ENCODE results near the gene MED1. TPM values are rescaled to one million over a fixed set of nuclear protein-coding genes. Genes with fewer than 3 reads are reported as not detected.

Gene MED1
- total RNA-seq, 1 donor from 2014 or later, result 14.6 TPM

DNA sequence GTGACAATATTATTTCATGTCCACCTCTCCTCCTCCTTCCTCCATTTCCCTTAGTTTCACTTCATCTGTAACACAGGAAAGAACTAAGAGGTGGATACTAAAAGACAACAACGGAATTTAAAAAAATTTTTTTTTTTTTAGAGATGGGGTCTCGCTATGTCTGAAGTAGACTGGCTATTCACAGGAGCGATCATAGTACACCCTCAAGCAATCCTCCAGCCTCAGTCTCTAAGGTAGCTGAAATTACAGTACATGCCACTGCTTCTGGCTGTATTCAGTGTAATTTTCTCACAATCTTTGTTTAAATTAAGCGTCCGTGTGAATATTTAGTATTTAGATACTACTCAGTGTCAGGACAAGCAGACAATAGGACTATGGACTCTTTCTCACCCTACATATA, 85.2 kb downstream of the MED1 start:
- H3K4me3 ChIP-seq (ENCODE audit: low read depth, low read length), result no peak overlapping the region
- TF ChIP-seq, protein P1, sequence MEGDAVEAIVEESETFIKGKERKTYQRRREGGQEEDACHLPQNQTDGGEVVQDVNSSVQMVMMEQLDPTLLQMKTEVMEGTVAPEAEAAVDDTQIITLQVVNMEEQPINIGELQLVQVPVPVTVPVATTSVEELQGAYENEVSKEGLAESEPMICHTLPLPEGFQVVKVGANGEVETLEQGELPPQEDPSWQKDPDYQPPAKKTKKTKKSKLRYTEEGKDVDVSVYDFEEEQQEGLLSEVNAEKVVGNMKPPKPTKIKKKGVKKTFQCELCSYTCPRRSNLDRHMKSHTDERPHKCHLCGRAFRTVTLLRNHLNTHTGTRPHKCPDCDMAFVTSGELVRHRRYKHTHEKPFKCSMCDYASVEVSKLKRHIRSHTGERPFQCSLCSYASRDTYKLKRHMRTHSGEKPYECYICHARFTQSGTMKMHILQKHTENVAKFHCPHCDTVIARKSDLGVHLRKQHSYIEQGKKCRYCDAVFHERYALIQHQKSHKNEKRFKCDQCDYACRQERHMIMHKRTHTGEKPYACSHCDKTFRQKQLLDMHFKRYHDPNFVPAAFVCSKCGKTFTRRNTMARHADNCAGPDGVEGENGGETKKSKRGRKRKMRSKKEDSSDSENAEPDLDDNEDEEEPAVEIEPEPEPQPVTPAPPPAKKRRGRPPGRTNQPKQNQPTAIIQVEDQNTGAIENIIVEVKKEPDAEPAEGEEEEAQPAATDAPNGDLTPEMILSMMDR (conservative IDR thresholded peaks at IDR 0.05; ENCODE audit: low read depth, low read length), result no peak
- no peak for DNase-seq (ENCODE audit: low read depth)

DNA sequence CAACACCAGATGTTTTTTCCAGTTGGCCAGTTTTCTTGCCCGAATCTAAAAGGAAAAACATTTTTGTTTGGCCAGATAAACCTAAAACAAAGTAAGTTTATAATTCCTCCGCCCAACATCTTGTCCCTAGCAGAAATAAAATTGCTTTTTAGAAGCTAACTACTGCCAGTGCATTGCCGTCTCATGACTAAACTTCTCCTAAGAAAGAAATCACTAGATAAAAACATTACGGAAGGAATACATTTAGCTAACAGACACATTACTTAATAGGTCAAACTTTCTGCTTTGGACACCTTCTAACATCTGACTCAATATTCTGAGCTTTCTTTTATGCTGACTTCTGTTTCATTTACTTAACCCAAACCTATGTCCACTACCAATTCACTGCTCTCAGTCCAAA, 85.8 kb downstream of the MED1 start:
- DNase-seq (ENCODE audit: low read depth), result no peak
- H3K4me3 ChIP-seq (ENCODE audit: low read depth, low read length), result no peak overlapping the region
- TF ChIP-seq, protein P1 (conservative IDR thresholded peaks at IDR 0.05; ENCODE audit: low read depth, low read length), result no peak

DNA sequence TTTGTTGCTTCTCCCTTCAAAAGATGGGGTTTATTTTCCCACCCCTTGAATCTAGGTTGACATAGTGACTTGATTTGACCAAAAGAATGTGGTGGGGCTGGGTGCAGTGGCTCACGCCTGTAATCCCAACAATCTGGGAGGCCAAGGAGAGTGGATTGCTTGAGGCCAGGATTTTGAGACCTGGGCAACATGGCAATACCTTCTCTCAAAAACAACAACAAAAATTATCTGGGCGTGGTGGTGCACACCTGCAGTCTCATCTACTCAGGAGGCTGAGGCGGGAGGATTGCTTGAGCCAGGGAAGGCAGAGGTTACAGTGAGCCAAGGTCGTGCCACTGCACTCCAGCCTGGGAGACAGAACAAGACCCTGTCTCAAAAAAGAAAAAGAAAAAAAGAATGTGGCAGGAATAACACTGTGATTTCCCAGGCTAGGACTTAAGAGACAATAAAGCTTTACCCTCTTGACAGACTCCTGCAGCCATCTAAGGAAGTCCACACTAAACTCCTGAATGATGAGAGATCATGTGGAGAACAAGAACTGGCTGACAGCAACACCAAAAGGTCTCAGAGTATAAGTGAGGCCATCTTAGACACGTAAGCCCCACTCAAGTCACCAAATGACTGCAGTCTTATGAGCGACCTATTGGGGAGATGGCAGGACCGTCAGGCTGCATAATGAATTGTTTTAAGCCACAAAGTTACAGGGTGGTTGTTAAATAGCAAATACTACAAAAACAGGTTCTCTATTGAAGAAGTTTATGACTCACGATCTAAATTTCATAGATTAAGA, 86.6 kb downstream of the MED1 start:
- TF ChIP-seq, protein P1 (conservative IDR thresholded peaks at IDR 0.05; ENCODE audit: low read depth, low read length), result no peak
- H3K4me3 ChIP-seq (ENCODE audit: low read depth, low read length), result no peak overlapping the region
- DNase-seq (ENCODE audit: low read depth), result no peak

DNA sequence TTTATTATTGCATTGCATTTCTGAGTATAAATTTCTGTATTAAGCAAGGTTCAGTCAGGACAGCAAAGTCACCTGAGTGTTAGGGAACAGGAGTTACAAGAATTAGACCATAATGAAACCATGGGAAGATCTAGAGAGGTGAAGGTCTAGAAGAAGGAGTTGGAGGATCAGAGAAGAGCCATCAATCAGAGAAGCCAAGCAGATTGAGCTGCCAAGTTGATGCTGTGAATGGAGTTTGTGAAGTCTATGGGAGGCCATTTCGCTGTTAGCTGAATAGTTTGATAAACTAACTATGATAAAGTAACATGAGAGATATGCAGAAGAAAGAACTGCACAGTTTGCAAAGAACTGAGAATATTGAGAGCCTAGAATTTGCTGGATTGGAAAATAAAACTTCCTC, 90.0 kb downstream of the MED1 start:
- H3K4me3 ChIP-seq (ENCODE audit: low read depth, low read length), result no peak overlapping the region
- TF ChIP-seq, protein P1 (conservative IDR thresholded peaks at IDR 0.05; ENCODE audit: low read depth, low read length), result no peak
- DNase-seq (ENCODE audit: low read depth), result no peak

DNA sequence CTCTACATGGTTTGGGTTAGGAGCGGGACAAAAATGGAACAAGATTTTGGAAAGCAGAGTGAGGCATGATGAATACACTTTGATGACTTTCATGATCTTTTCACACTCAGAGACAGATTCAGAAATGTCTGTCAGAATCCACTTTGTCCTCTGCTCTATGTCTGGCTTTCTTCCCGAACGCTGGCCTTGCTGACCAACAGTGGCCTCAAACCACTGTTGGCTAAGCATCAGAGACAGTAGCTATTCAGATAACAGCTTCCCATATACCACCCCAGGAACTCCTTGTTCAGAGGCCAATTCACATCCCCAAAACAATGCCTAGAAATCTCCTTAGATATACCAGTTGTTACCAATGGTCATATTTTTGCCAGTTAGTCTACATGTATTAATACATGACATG, 90.5 kb downstream of the MED1 start:
- DNase-seq (ENCODE audit: low read depth), result no peak
- H3K4me3 ChIP-seq (ENCODE audit: low read depth, low read length), result no peak overlapping the region
- TF ChIP-seq, protein P1 (conservative IDR thresholded peaks at IDR 0.05; ENCODE audit: low read depth, low read length), result no peak

DNA sequence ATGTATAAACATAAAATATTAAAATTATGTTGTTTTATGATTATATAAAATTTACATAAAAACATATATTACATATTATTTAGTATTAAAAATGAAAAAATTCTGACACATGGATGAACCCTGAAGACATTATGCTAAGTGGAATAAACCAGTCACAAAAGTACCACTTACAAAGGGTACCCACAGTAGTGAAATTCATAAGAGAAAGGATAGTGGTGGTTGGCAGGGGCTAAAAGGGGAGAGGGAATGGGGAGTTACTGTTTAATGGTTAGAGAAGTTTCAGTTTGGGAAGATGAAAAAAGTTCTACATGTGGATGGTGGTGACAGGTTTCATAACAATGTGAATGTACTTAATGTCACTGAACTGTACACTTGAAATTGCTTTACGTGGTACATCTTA, 91.1 kb downstream of the MED1 start:
- no peak for DNase-seq (ENCODE audit: low read depth)
- no peak overlapping the region for H3K4me3 ChIP-seq (ENCODE audit: low read depth, low read length)
- TF ChIP-seq, protein P1 (conservative IDR thresholded peaks at IDR 0.05; ENCODE audit: low read depth, low read length), result no peak

DNA sequence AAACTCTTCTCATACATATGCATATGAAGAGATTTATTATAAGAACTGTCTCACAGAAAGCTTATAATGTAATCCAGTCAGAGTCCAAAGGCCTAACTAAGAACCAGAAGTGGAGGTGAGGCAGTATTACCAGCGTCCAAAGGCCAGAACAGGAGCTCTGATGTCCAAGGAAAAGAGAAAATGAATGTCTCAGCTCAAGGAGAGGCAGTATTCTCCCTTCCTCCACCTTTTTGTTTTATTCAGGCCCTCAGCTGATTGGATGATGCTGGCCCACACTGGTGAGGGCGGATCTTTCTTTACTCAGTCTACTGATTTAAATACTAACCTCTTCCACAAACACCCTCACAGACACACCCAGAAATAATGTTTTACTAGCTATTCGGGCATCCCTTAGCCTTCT, 93.1 kb downstream of the MED1 start:
- TF ChIP-seq, protein P1 (conservative IDR thresholded peaks at IDR 0.05; ENCODE audit: low read depth, low read length), result no peak
- no peak for DNase-seq (ENCODE audit: low read depth)
- no peak overlapping the region for H3K4me3 ChIP-seq (ENCODE audit: low read depth, low read length)
